ENCODE data around the gene RBPJ.

RBPJ gene

DNA sequence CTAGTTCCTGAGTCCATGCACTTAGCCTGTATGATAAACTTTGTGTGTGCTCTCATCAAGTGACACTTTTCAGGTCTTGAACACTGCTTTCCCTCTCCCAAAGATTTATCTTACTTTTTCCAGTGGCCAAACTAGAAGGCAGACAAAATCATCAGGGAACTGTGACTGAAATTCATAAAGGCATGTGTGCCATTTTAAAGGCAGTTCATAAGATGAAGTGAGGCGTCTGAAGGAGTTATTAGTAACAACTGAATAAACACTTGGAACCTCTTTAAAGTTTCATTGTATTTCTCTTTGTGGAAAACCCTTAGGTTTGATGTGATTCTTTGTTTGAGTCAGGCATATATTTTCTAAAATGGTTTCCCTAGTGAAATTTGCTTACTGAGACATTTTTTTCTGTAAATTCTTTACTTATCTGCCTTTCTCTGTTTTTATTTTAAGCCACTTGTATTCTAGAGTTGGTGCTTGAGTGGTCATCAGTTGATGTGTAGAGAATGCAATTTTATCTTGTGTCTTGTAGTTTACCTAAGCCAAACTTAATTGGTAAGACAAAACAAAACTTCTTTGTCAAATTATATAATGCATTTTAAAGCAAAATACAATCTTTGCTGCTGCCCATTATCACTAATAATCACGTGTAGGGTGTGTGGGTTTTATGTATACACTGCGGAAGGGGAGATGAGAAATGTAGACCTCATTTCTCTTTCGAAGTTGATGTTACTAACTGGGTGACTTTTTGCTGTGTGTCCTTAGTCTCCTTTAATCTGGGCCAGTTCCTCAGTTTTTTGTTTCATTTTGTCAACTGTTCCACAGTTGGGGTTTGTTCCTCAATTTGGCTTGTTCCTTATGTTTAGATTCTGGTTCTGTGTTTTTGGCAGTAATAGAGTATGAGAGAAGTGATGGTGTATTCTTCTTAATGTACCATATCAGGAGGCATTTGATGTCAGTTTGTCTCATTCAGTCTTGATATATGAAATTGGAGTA lies 56.8 kb downstream of the RBPJ start:
- no peak for DNase-seq (ENCODE audit: low read depth, low spot score)
- in situ Hi-C loops (cut with HindIII; ENCODE audit: low sequenced_read_pairs), result no loop called here
- no peak overlapping the region for H3K4me3 ChIP-seq (ENCODE audit: low read depth, low read length)
- TF ChIP-seq, protein P1, sequence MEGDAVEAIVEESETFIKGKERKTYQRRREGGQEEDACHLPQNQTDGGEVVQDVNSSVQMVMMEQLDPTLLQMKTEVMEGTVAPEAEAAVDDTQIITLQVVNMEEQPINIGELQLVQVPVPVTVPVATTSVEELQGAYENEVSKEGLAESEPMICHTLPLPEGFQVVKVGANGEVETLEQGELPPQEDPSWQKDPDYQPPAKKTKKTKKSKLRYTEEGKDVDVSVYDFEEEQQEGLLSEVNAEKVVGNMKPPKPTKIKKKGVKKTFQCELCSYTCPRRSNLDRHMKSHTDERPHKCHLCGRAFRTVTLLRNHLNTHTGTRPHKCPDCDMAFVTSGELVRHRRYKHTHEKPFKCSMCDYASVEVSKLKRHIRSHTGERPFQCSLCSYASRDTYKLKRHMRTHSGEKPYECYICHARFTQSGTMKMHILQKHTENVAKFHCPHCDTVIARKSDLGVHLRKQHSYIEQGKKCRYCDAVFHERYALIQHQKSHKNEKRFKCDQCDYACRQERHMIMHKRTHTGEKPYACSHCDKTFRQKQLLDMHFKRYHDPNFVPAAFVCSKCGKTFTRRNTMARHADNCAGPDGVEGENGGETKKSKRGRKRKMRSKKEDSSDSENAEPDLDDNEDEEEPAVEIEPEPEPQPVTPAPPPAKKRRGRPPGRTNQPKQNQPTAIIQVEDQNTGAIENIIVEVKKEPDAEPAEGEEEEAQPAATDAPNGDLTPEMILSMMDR (IDR thresholded peaks at IDR 0.05; ENCODE audit: low read depth, low read length), result no peak

DNA sequence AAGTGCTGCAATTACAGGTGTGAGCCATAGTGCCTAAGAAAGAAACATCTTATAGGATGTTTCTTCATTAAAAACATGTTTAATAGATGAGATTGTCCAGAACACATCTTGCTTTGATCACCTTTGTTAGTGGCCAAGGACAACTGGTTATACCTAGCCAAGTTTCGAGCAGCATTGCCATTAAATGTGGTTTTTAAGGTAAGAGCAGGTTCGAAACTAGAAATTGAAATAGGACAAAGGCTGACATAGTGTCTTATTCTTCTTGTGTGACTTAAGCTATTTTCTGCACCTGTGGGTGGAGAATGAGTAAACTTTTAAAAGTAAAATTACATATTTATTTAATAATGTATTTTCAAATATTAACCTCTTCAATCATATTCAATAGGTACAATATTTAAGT lies 59.0 kb downstream of the RBPJ start:
- H3K4me3 ChIP-seq (ENCODE audit: low read depth, low read length), result no peak overlapping the region
- in situ Hi-C loops (cut with HindIII; ENCODE audit: low sequenced_read_pairs), result no loop called here
- TF ChIP-seq, protein P1 (IDR thresholded peaks at IDR 0.05; ENCODE audit: low read depth, low read length), result no peak
- DNase-seq (ENCODE audit: low read depth, low spot score), result no peak

DNA sequence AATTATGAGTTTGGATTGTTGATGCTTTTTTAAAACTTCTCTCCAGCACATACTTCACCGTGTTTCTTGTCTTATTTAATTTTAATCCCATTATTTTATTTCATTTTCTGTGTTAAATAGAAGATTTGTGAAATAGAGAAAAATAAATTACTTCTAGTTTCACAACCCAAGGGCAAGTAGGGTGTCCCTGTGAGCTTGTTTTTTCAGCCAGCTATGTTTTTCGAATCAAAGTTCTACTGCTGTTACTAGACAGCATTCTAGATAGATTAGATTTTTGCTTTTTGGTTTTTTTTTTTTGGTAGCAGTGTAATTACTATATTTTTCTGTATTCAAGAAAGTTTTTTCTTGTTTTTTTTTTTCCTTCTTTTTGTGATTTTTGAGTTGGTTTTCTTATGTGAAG lies 59.9 kb downstream of the RBPJ start:
- DNase-seq (ENCODE audit: low read depth, low spot score), result no peak
- in situ Hi-C loops (cut with HindIII; ENCODE audit: low sequenced_read_pairs), result no loop called here
- TF ChIP-seq, protein P1 (IDR thresholded peaks at IDR 0.05; ENCODE audit: low read depth, low read length), result no peak
- H3K4me3 ChIP-seq (ENCODE audit: low read depth, low read length), result no peak overlapping the region

DNA sequence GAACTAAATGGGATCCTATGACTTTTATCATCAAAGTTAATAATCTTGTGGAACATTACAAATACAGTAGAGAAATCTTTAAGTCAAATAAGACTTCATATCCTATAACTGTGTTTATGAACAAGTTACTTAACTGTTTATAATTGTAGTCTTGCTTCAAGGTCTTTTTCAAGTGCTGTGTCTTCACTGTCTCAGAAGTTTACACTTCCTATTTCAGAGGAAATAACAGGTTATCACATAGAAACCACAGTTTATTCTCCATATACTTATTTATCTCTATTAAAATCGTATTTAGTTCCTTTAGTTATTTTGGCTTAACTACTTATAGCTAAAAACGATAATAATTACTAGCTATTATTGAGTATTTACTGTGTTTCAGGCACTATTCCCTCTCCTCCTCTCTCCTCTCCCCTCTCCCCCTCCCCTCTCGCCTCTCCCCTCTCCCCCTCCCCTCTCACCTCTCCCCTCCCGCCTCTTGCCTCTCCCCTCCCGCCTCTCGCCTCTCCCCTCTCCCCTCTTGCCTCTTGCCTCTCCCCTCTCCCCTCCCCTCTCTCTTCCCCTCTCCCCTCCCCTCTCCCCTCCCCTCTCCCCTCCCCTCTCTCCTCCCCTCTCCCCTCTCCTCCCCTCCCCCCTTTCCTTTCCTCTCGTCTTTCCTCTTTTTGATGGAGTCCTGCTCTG lies 63.7 kb downstream of the RBPJ start:
- DNase-seq (ENCODE audit: low read depth, low spot score), result no peak
- TF ChIP-seq, protein P1 (IDR thresholded peaks at IDR 0.05; ENCODE audit: low read depth, low read length), result no peak
- in situ Hi-C loops (cut with HindIII; ENCODE audit: low sequenced_read_pairs), result no loop called here
- no peak overlapping the region for H3K4me3 ChIP-seq (ENCODE audit: low read depth, low read length)

DNA sequence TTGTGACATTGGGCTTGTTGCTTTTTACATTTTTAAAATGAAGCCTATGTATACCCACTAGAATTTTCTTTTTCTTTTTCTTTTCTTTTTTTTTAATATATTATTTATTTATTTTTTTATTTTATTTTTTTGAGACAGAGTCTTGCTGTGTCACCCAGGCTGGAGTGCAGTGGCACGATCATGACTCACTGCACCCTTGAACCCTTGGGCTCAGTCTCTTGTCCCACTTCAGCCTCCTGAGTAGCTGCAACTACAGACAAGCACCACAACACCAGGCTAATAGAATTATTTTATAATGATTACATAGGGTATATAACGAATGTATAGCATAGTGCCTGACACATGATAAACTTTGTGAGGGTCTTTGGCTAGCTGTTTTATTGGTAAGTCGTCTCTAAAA lies 64.9 kb downstream of the RBPJ start:
- TF ChIP-seq, protein P1 (IDR thresholded peaks at IDR 0.05; ENCODE audit: low read depth, low read length), result no peak
- no peak for DNase-seq (ENCODE audit: low read depth, low spot score)
- in situ Hi-C loops (cut with HindIII; ENCODE audit: low sequenced_read_pairs), result no loop called here
- no peak overlapping the region for H3K4me3 ChIP-seq (ENCODE audit: low read depth, low read length)

DNA sequence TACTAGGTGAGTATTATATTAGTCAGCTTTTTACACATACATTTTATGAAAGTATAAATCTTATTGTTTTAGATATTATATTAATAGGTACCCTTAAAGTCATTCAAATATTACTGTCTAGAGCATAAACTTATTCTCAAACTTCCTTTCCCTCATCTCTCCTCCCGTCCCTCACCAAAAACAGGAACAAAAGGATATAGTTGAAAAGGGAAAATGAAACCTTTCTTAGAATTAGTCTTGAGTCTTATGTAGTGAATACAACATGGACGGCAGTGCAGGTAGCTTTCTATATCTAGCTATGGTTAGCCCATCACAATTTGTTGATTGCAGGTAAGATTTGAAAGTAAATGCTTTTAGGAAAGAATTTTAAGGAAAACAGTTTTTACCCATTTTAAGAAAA lies 65.6 kb downstream of the RBPJ start:
- no peak for DNase-seq (ENCODE audit: low read depth, low spot score)
- H3K4me3 ChIP-seq (ENCODE audit: low read depth, low read length), result no peak overlapping the region
- TF ChIP-seq, protein P1 (IDR thresholded peaks at IDR 0.05; ENCODE audit: low read depth, low read length), result no peak
- in situ Hi-C loops (cut with HindIII; ENCODE audit: low sequenced_read_pairs), result no loop called here
